Stimulated activated CD4-positive, alpha-beta T cell treated with anti-CD3 and anti-CD28 coated beads, Interleukin-2, amount 100 ng/mL, for 4 hours (primary cell): Measurements from ENCODE around the gene MNT.

ENCODE experiments used
- DNase-seq: peaks from one replicate; pipeline ENCODE4 v3.0.0-alpha.2; 2020; ENCODE audit warnings: low read depth

Gene MNT

DNA sequence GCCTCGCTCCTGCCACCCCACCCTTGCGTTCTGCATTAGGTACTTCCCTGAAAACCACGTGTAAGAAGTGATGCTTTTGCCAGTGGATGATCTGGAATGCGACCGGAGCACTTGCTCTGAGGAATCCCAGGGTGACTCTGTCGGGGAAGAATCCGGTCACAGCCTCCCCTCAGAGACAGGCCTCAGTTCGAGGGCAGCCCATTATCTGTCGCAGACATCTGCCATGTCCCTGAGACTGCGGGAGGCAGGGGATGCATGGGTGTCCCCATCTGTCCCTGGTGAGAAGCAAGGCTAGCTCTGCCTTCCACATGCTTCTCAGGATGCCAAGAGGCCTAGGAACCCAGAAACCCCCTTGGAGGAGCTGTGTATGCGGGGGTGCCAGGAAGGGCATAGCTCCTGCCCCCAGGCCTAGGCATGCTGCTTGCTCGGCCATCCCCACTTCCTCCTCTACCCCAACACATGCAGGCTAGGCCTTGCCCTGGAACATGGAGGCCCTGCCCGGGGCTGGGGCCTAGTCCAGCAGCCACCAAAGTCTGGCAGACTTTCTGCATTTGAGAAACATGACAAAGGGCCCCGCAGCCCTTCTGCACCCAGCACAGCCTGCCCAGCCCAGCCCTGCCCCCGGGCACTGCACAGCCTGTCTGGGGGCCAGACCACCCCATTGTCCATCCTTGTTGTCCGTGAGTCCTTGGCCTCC is 20.5 kb downstream of the MNT start:
- DNase-seq: no peak

DNA sequence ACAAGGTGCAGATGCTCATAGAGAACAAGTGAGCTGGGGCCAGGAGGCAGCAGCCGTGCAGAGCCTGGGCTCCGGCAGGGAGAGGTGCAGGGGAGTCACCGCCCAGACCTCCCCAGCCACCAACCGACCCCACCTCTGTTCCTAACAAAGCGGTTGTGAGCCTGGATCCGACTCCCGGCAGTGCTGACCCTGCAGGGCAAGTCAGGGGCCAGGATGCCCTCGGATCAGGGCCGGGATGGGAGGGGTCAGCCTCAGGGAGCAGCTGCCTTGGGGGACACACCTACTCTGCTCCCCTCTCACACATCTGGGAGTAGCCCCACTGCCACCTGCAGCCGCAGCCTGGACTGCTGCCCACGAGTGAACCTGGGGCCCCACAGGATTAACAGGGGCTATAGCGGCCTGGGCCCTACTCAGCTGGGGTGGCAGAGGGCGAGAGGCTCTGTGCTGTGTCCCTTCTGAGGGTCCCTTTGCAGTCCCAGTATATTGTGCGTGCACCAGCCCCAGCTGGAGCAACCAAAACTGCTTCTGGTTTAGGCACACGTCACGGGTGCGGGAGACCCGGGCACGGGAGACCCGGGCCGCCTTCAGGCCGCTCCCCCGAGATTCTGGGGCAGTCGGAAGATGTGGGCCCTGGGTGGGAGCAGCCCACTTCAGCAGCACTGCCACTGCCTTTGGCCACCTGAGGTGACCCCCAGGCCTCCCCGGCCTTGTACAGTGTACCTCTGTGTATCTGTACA is 21.2 kb downstream of the MNT start:
- no peak for DNase-seq

GRCh38 chr17:2378905-2379304 is 22.0 kb downstream of the MNT start:
- DNase-seq: no peak

DNA sequence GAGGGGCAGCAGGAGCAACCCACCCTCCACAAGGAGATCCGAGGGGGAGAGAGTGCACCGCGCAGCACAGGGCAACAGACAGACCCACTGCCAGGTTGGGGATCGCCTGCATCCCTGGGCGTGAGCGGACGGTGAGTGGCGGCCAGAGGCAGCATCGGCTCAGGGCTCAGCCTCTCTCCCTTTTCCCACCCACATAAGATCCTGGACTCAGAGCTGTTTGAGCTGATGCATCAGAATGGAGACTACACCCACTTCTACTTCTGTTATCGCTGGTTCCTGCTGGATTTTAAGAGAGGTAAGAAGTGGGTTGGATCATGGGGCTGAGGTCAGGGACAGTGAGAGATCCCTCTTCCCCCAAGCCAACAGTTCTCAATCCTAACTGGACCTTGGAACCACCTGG is 23.2 kb downstream of the MNT start:
- no peak for DNase-seq

- no peak for DNase-seq
Observed at GRCh38 chr17:2376107-2376506, 24.8 kb downstream of the MNT start.

- DNase-seq: no peak
Observed at GRCh38 chr17:2375406-2375805, 25.5 kb downstream of the MNT start.

DNA sequence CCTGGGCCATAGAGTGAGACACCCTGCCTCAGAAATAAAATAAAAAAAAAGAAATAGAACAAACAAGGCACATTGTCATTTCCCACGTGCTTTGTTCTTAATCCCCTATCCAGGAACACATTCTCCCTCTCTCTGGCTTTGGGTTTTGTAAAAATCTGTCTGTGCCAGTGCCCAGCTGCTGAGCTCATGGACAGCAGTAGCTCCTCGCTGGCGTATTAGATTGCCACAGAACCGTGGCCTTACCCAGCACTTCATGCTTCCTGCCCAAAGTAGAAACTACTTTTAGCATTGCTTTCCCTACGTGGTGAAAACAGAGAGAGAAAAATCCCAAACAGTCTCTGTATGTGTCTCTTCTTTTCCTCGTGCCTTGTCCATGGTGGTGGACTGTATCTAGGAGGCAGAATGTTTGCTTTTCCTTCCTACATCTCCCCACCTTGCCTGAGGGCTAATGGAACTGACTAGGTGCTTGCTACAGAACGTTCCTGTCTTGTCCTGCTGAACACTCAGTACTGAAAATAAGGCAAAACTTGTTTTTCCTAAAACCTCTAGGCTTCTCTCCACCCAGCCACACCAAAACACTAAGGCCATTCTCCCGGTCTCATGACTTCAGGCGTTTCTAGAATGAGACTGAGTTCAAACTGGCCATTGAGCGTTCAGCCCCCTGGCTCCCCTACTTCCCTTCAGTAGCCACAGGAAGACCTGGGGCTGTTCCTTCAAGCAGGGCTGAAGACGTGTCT is 26.1 kb downstream of the MNT start:
- no peak for DNase-seq

GRCh38 chr17:2373179-2373578 is 27.7 kb downstream of the MNT start:
- no peak for DNase-seq

DNA sequence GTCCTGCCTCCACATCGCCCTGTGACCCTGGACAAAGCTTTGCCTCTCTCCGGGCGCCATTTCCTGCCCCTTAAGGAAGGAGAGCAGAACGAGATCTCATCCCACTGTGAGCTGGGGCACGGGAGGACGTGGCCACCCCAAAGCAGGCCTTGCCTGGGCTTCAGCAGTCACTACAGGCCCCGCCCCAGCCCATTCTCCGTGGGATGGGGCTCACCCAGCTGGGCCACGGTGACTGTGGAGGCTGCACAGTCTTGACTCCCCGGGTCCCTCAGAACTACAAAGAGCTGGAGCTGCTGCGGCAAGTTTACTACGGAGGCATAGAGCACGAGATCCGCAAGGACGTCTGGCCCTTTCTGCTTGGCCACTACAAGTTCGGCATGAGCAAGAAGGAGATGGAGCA is 28.2 kb downstream of the MNT start:
- DNase-seq: no peak

DNA sequence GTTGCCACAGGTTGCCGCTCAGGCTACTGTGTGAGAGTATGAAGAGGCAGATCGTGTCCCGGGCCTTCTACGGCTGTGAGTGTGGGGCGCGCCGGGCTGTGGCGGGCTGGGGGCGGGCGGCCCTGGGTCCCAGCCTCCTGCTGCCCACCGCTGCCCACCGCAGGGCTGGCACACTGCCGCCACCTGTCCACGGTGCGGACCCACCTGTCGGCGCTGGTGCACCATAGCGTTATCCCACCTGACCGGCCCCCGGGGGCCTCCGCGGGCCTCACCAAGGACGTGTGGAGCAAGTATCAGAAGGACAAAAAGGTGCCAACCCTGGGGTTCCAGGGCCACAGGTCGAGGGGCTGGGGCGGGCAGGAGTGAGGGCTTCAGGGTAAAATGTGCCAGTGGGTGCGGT is 28.7 kb downstream of the MNT start:
- no peak for DNase-seq

GRCh38 chr17:2371183-2372130 is 29.4 kb downstream of the MNT start:
- DNase-seq: no peak

DNA sequence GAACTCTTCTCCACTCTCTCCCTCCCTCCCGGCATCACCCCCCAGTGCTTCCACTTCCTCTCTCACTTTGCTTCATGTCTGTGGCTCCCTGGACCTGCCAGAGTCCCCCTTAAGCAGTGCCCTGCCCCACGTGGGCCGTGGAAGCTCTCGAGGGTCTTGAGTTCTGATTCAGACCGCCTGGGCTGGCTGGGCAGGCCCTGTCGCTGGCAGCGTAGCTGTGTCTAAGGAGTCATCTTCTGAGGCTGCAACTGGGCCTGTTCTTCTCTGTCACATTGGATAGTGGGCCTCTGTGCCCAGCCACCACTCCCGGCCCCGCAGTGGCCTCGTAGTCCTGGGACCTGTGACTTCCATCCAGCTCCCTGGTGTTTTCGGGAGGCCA is 30.7 kb downstream of the MNT start:
- no peak for DNase-seq

DNA sequence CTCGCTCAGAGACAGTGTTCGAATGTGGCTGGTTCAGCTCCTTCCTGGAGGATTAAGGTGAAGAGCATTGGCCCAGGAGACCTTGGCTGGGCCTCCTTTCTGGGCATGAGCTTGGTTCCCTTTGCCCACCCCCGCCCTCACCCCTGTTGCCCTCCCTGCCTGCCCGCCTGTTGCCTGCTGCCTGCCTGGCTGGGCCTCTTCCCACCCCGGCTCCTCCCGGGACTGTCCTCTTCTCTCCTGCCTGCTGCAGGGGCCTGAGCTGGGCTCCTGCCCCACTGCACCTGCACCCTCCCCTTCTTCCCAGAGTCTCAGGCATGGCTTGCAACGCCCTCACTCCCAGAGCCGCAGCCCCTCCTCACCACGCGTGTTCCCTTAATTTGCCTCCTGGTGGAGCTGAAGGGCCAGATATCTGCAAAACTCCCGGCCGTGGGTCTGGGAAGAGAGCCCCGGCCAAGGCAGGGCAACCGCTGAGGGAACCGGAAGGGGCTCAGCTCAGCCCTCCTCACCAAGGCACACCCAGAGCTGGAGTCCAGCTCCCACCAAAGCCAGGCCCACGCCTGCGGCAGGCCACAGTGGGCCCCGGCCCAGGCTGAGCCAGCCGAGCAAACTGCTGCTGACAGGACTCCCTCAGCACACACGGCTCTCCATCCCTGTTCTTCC is 31.2 kb downstream of the MNT start:
- no peak for DNase-seq

- no peak for DNase-seq
Observed at GRCh38 chr17:2369039-2369438, 31.8 kb downstream of the MNT start.

DNA sequence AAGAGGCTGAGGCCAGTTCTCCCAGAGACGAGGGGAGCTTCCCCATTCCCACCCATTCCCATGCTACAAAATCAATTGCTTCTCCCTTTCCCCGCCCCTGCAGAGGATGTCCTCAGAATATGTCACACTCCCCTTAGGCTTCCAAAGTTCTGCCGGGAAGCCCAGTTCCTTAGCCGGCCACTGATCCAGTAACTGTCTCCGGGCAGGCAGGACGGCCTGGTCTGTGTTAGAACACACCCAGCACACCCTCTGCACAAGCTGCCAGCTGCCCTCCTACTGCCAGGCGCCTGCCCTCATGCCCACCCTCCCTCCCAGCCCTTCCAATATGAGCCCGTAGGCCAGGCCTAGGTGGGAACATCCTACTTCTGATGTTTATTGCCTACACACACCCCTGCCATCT is 32.5 kb downstream of the MNT start:
- no peak for DNase-seq

- DNase-seq: no peak
Observed at GRCh38 chr17:2366747-2367494, 33.9 kb downstream of the MNT start.

DNA sequence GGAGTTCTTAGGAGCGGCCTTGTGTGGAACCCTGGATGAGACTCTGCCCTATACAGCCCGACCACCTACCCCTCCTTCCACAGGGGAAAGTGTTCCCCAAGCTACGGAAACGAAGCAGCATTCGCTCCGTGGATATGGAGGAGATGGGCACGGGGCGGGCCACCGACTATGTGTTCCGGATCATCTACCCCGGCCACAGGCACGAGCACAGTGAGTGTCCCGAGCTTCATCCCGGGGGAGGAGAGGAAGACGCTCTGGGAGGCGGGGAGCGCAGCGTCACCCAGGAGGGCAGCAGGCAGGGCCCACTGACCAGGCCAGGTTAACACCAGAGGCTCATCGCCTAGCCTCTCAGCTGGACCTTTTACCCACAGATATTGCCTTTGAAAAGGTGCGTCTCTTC is 35.7 kb downstream of the MNT start:
- DNase-seq: no peak

DNA sequence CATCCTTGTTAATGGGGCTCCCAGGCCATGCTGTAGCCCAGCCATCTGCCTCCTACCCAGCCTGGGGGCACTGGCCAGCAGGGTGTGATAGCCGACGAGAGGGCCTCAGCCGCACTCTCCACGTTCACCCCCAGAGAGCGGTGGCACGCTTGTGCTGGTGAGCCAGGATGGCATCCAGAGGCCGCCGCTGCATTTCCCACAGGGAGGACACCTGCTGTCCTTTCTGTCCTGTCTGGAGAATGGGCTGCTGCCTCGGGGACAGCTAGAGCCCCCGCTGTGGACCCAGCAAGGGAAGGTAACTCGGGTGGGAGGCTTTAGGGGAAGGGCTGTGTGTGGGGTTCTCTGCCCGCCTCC is 36.1 kb downstream of the MNT start:
- DNase-seq: no peak

DNA sequence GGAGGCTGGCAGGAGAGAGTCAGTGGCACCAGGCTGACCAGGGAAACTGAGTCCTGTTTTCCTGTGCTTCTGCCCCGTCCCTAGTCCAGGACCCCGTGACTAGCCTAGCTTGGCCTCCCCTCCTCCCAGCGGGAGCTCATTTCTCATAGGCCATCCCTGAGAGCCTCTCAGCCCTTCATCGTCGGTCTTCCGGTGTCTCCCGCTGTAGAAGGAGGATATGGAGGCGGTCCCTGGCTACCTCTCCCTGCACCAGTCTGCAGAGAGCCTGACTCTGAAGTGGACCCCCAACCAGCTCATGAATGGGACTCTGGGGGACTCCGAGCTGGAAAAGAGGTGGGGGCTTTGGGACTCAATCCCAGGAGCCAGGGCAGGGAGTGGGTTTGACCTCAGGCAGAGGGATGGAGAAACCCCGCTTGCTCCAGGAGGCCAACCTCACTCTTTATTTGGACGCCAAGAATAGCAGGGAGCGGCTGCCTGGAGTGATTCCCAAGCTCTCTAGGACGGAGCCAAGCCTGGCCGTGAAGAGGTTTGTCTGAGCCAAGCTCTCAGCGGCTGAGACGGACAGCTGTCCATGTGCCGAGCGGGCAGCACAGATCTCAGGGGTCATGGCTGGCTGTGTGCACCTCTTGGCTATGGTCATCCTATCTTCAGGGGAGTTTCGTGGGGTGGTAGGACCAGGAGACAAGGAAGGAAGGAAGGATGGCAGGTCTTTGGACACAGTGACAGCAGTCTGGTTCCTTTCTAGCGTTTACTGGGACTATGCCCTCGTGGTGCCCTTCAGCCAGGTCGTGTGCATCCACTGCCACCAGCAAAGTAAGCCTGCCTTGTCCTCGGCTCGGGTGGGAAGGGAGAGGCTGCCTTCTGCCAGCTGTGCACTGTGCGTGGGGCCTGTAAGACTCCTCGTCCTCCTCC is 36.8 kb downstream of the MNT start:
- DNase-seq: no peak

- DNase-seq: no peak
Observed at GRCh38 chr17:2363318-2363717, 37.5 kb downstream of the MNT start.
